Thoracic aorta (tissue), 2 donors: ENCODE measurements around the gene MAML3. TPM values are rescaled to one million over a fixed set of nuclear protein-coding genes. Genes with fewer than 3 reads are reported as not detected.

Experiments used
- ATAC-seq: fragments of 150-250 bp; one replicate; pipeline ENCODE4 v1.8.0; 2017; ENCODE audit warnings: low read depth; ENCODE audit not compliant: insufficient number of reproducible peaks, low FRiP score
- DNase-seq: peaks from one replicate; pipeline ENCODE4 v3.0.0-alpha.2; 2020; ENCODE audit warnings: low spot score
- H3K27ac ChIP-seq, 2 donors: fragments of 200-600 bp; sonication (generic); 1 replicate in 1 of 2; 2 replicates in 1 of 2; pipeline ENCODE4 v1.5.1; 2016; ENCODE audit warnings: mild to moderate bottlenecking in 2 of 2, moderate library complexity in 2 of 2
- H3K27me3 ChIP-seq: fragments of 200-600 bp; sonication (generic); replicated peaks from 2 replicates; pipeline ENCODE4 v1.6.0; 2016; ENCODE audit warnings: mild to moderate bottlenecking; ENCODE audit not compliant: insufficient read depth
- H3K36me3 ChIP-seq: fragments of 200-600 bp; sonication (generic); one replicate; pipeline ENCODE4 v1.5.1; 2016
- H3K4me1 ChIP-seq, 2 donors: fragments of 200-600 bp; sonication (generic); 1 replicate in 1 of 2; 2 replicates in 1 of 2; pipeline versions ENCODE4 v1.5.1 to v1.6.0; 2016; ENCODE audit warnings: low read depth in 2 of 2, mild to moderate bottlenecking in 1 of 2; ENCODE audit not compliant: control insufficient read depth in 1 of 2
- H3K4me3 ChIP-seq: fragments of 200-600 bp; sonication (generic); 2 replicates; pipeline ENCODE4 v1.5.1; 2016; ENCODE audit warnings: mild to moderate bottlenecking
- H3K9me3 ChIP-seq: fragments of 200-600 bp; sonication (generic); 2 replicates; pipeline ENCODE4 v1.5.1; 2016
- CTCF ChIP-seq: fragments of 200-600 bp; sonication (generic); IDR thresholded peaks from one replicate; pipeline ENCODE4 v1.5.1; 2019; ENCODE audit warnings: antibody characterized with exemption
- total RNA-seq, 2 donors: library from RNA; depleted of rRNA; stranded (reverse); fragments of >200 nt; gene quantifications; one replicate each; pipeline versions ENCODE4 v1.1.0 to v1.2.3, GENCODE V29; 2016

MAML3 gene
- total RNA-seq, 2 donors from 2014 or later = 7.3 to 14.1 TPM

GRCh38 chr4:139889264-139889663 lies 264.7 kb downstream of the MAML3 start:
- Histone ChIP-seq H3K36me3 (no peaks in the 10 kb centered on the region), H3K27me3 (no peaks in the 10 kb centered on the region), H3K27ac (no peak overlapping the region), H3K4me3 (no peak overlapping the region), H3K4me1 (peaks cover 2 to 9% of the 10 kb centered on the region in 2 donors), H3K9me3 (no peaks in the 10 kb centered on the region)
- ATAC-seq (no peak), DNase-seq (no peak)
- TF ChIP-seq CTCF = no peak

DNA sequence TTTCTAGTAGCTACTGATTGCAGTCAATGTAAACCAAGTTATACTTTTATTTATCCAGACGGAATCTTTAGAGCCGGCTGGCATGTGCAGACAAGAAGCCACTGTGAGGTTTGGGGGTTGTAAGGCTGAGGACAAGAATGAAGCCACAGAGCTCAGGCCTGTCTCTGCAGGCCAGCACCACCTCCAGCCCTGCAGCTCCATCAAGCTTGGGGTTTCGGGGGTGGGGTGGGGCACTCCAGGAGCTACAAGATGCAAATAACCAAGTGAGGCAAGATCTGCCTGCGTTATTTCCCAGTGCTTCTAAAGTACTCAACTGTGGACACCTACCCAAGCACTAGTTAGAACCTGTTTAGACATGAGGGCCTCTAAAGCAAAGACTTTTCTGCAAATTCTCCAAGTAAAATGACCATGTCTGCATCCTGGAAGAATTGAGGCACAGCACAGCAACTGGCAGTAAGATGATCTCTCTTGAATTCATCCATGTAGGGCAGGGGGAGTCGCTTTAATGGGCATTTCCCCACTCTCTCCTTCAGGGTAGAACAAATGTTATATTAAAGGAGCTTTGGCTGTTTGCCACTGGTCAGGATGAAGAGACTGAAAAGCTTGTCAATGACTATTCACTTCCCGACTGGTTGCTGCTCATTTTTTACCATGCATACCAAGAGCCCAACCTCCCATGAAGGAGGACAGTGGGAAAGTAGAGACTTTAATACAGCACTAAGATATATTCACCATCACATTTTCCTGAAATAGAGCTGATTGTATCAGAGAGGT lies 265.8 kb downstream of the MAML3 start:
- peaks cover 2 to 9% of the 10 kb centered on the region in 2 donors for H3K4me1 ChIP-seq
- no peak for TF ChIP-seq CTCF
- H3K36me3 ChIP-seq = no peaks in the 10 kb centered on the region
- no peak overlapping the region for H3K4me3 ChIP-seq
- no peak overlapping the region for H3K27ac ChIP-seq
- no peaks in the 10 kb centered on the region for H3K9me3 ChIP-seq
- no peaks in the 10 kb centered on the region for H3K27me3 ChIP-seq
- no peak for DNase-seq
- no peak for ATAC-seq

GRCh38 chr4:139887376-139887802 lies 266.6 kb downstream of the MAML3 start:
- Histone ChIP-seq H3K27ac (no peak overlapping the region), H3K4me3 (no peak overlapping the region), H3K27me3 (no peaks in the 10 kb centered on the region), H3K36me3 (no peaks in the 10 kb centered on the region), H3K4me1 (peaks cover 2 to 9% of the 10 kb centered on the region in 2 donors), H3K9me3 (no peaks in the 10 kb centered on the region)
- no peak for TF ChIP-seq CTCF
- ATAC-seq = no peak
- DNase-seq = no peak

DNA sequence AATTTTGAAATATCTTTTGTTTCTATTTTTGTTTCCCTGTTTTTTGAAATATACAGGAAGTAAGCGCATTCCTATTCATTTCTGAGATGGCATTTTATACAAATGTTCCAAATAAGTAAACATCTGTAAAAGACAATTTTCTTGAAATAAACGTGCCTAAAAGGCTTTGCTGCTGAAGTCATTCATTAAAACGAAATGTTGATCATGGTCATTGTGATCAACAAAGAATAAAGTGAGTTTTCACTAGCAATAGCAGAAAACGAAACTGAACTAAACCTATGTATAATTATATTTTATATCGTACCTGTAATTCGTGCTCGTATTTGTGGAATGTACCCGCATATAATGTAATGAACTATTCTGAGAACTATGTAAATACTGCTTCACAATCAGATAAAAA lies 267.2 kb downstream of the MAML3 start:
- no peaks in the 10 kb centered on the region for H3K9me3 ChIP-seq
- DNase-seq = no peak
- H3K4me1 ChIP-seq = peaks cover 2 to 9% of the 10 kb centered on the region in 2 donors
- no peak overlapping the region for H3K4me3 ChIP-seq
- no peak for ATAC-seq
- no peaks in the 10 kb centered on the region for H3K27me3 ChIP-seq
- no peak for TF ChIP-seq CTCF
- H3K36me3 ChIP-seq = no peaks in the 10 kb centered on the region
- H3K27ac ChIP-seq = no peak overlapping the region

GRCh38 chr4:139884438-139884837 lies 269.5 kb downstream of the MAML3 start:
- Histone ChIP-seq H3K4me3 (no peak overlapping the region), H3K36me3 (no peaks in the 10 kb centered on the region), H3K4me1 (peaks cover 2 to 9% of the 10 kb centered on the region in 2 donors), H3K27me3 (no peaks in the 10 kb centered on the region), H3K27ac (no peak overlapping the region), H3K9me3 (no peaks in the 10 kb centered on the region)
- ATAC-seq (no peak), DNase-seq (no peak)
- TF ChIP-seq CTCF = no peak
